ENCODE results near the gene SEC24D. TPM values are rescaled to one million over a fixed set of nuclear protein-coding genes. Genes with fewer than 3 reads are reported as not detected.
A peak's percentile ranks its signal among the peaks of the same experiment; 100 is the strongest.

Gene SEC24D
- total RNA-seq (2021): 59.1 and 61.5 TPM in 2 replicates
- long read RNA-seq, full-length matches to known transcripts: 28 of 71 reads
- long read RNA-seq, partial matches to known transcripts: 15 of 71 reads
- long read RNA-seq, other reads (novel, unspliced or antisense): 28 of 71 reads

DNA sequence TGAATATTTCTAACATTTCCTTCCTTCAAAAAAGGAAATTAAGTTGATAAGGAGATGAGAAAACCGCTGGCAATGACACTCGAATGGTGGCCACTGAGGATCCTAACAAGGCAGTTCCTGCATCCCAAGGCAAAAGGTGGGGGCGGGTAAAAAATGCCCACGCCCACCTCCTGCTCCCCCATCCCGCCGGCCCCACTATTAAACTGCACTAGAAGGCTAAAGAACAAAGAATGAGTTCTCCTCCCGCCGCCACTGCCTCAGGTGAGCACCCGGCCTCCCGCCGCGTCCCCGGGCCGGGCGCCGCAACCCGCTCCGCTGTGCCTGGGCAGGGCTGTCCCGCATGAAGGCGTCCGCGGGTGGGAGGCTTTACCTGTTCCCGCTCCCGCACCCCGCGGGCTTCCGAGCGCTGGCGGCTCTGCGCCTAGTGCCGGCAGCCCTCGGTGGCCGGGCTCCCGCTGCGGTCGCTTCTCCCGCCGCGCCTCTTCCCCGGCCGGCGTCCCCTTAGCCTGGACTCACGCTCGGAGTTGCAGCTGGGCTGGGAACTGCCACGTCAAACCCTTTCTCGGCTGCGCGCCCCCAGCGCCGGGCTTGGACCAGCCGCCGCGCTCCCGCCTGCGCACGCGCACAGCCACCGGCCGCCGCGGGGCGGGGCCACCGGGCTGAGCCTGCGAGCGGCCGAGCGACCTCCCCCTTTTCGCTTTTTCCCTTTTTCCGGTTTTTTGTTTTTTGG lies at the start of gene SEC24D:
Gene SEC24D (minus strand): TSS at position 556 of the 730 bp plus-strand sequence. CDS start 2,430 bp downstream, outside the sequence.
- H3K27ac Mint-ChIP-seq: peak within 1 kb of the TSS; percentile 98 to 100 (median 99)
- Histone ChIP-seq H2BK12ac (ENCODE audit: insufficient read length, low read depth, low read length) (no peak within 1 kb of the TSS), H3K4me2 (ENCODE audit: insufficient read depth, insufficient read length, low read length) (peak within 1 kb of the TSS; percentile 96), H3K4me1 (ENCODE audit: insufficient read depth, low read length) (no peaks in the 10 kb centered on the region; the same call in 1 of the 2 replicates), H2BK5ac (ENCODE audit: insufficient read length, low read length) (peak within 1 kb of the TSS; percentile 24), H4K91ac (ENCODE audit: insufficient read length, low read depth, low read length) (no peak within 1 kb of the TSS), H2BK120ac (ENCODE audit: low read depth, low read length, poor library complexity, severe bottlenecking) (peak within 1 kb of the TSS; percentile 41), H2AFZ (ENCODE audit: low read length) (peak within 1 kb of the TSS; percentile 22), H3K4ac (ENCODE audit: low read depth, low read length) (no peak within 1 kb of the TSS; the same call in 1 of the 2 replicates), H3K18ac (ENCODE audit: insufficient read length, low read depth, low read length) (peak within 1 kb of the TSS; percentile 77), H2BK15ac (ENCODE audit: low read depth, low read length) (no peak within 1 kb of the TSS; the same call in 1 of the 2 replicates), H3K9me3 (ENCODE audit: control insufficient read depth, low read depth, low read length) (no peaks in the 10 kb centered on the region), H4K20me1 (ENCODE audit: control insufficient read depth, insufficient read depth, insufficient read length) (peaks cover 3% of the 10 kb centered on the region), H3K9ac (ENCODE audit: extremely low read depth, insufficient read length, low read length) (peak within 1 kb of the TSS; percentile 78), H3K14ac (ENCODE audit: insufficient read depth, low read length) (peak within 1 kb of the TSS; percentile 84), H3K79me1 (ENCODE audit: insufficient read depth, low read depth, low read length, poor library complexity, severe bottlenecking) (peaks cover 4% of the 10 kb centered on the region), H3K79me2 (ENCODE audit: insufficient read depth, low read length) (peaks cover 6% of the 10 kb centered on the region; the same call in 1 of the 2 replicates), H3K27me3 (ENCODE audit: insufficient read depth, low read length) (no peaks in the 10 kb centered on the region), H3K23me2 (ENCODE audit: insufficient read length, low read depth, low read length, poor library complexity, severe bottlenecking) (peaks cover 15% of the 10 kb centered on the region), H4K8ac (replicated peaks; ENCODE audit: insufficient read length, low read depth, low read length) (no peak within 1 kb of the TSS), H2AK5ac (ENCODE audit: insufficient read length, low read length) (no peak within 1 kb of the TSS), H2BK20ac (ENCODE audit: low read depth, low read length, poor library complexity, severe bottlenecking) (no peak within 1 kb of the TSS), H3K56ac (ENCODE audit: insufficient read length, low read depth, low read length) (peak within 1 kb of the TSS; percentile 47), H4K5ac (ENCODE audit: insufficient read length, low read depth, low read length) (peak within 1 kb of the TSS; percentile 78), H3K23ac (ENCODE audit: insufficient read length, low read depth, low read length) (no peak within 1 kb of the TSS), H3K27ac (ENCODE audit: insufficient read length, low read depth, low read length) (peak within 1 kb of the TSS; percentile 93), H3T11ph (ENCODE audit: low read length) (peak within 1 kb of the TSS; percentile 48)
- peaks cover 15 to 21% of the 10 kb centered on the region in 2 experiments for H3K4me1 Mint-ChIP-seq
- peak within 1 kb of the TSS; percentile 86 to 98 for H3K4me3 Mint-ChIP-seq
- peak; percentile 93 for DNase-seq
- peaks cover 16 to 28% (median 24%) of the 10 kb centered on the region in 3 experiments for H3K36me3 Mint-ChIP-seq (ENCODE audit: insufficient read depth in 1 of 3, low read depth in 3 of 3)
- no CpG with 5 or more reads among the region's 69 CpGs for WGBS (ENCODE audit: extremely low coverage, insufficient read length, low lambda C conversion rate)
- H3K9me3 Mint-ChIP-seq: no peaks in the 10 kb centered on the region
- no peak for TF ChIP-seq CTCF (conservative IDR thresholded peaks at IDR 0.05)
- H3K27me3 Mint-ChIP-seq (ENCODE audit: low read depth): no peaks in the 10 kb centered on the region
